Hepatocyte (in vitro differentiated cells): ENCODE data around the gene NPL.

Source experiments
- EZH2phosphoT487 ChIP-seq: fragments of 200-600 bp; sonication (generic); IDR thresholded peaks from one replicate; pipeline ENCODE4 v1.6.1; 2018; ENCODE audit warnings: antibody characterized with exemption, mild to moderate bottlenecking, low read depth, moderate library complexity; ENCODE audit not compliant: unreplicated experiment, severe bottlenecking
- TF ChIP-seq, protein P1 (sequence below): fragments of 200-600 bp; sonication (generic); IDR thresholded peaks from 2 replicates; pipeline ENCODE4 v1.5.1; 2016; ENCODE audit warnings: antibody characterized with exemption, mild to moderate bottlenecking; ENCODE audit not compliant: poor library complexity

DNA sequence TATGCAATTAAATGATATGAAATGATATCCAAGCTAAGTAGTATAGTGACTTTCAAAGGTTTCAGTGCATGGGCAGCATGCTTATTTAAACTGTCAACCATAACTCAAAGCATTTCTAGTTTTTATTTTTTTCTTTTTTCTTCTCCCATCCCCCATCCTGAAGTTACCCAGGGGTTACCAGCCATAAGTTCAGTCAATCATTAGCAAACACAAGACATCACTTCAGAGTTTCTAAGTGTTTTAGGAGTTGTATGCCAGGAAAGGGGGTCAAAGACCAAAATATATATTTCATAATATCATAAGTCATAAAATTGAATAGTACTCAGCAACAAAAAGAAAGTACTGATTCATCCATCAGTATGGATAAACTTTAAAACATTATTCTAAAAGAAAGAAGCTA lies 78.3 kb downstream of the NPL start:
- TF ChIP-seq, protein P1, sequence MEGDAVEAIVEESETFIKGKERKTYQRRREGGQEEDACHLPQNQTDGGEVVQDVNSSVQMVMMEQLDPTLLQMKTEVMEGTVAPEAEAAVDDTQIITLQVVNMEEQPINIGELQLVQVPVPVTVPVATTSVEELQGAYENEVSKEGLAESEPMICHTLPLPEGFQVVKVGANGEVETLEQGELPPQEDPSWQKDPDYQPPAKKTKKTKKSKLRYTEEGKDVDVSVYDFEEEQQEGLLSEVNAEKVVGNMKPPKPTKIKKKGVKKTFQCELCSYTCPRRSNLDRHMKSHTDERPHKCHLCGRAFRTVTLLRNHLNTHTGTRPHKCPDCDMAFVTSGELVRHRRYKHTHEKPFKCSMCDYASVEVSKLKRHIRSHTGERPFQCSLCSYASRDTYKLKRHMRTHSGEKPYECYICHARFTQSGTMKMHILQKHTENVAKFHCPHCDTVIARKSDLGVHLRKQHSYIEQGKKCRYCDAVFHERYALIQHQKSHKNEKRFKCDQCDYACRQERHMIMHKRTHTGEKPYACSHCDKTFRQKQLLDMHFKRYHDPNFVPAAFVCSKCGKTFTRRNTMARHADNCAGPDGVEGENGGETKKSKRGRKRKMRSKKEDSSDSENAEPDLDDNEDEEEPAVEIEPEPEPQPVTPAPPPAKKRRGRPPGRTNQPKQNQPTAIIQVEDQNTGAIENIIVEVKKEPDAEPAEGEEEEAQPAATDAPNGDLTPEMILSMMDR: no peak
- TF ChIP-seq EZH2phosphoT487: no peak
